Nephron progenitor cell (in vitro differentiated cells): Measurements from ENCODE around the gene AHRR.

Experiments used
- DNase-seq: peaks from one replicate; pipeline ENCODE4 v3.0.0; 2021
- H3K27ac Mint-ChIP-seq: 2 replicates; pipeline ENCODE4 v1.8.0; 2021; ENCODE audit warnings: mild to moderate bottlenecking, moderate library complexity, mixed read lengths
- H3K27me3 Mint-ChIP-seq: 2 replicates; pipeline ENCODE4 v1.8.0; 2021; ENCODE audit warnings: mild to moderate bottlenecking, low read depth, mixed read lengths; ENCODE audit not compliant: poor library complexity
- H3K36me3 Mint-ChIP-seq: 2 replicates; pipeline ENCODE4 v1.8.0; 2021; ENCODE audit warnings: low read depth, mixed read lengths
- H3K4me1 Mint-ChIP-seq: 2 replicates; pipeline ENCODE4 v1.8.0; 2021; ENCODE audit warnings: mixed read lengths
- H3K4me3 Mint-ChIP-seq: 2 replicates; pipeline ENCODE4 v1.8.0; 2021; ENCODE audit warnings: mild to moderate bottlenecking, moderate library complexity, mixed read lengths
- H3K9me3 Mint-ChIP-seq: 2 replicates; pipeline ENCODE4 v1.8.0; 2021; ENCODE audit warnings: mild to moderate bottlenecking, moderate library complexity, mixed read lengths
- CTCF ChIP-seq: fragments of 200-600 bp; sonication (generic); IDR thresholded peaks from 2 replicates; pipeline ENCODE4 v1.5.0; 2021; ENCODE audit warnings: antibody characterized with exemption

Gene AHRR

GRCh38 chr5:342501-343460, 21.3 kb downstream of the AHRR start:
- no peak for TF ChIP-seq CTCF
- peaks cover 24% of the 10 kb centered on the region for H3K9me3 Mint-ChIP-seq

GRCh38 chr5:343461-344401, 22.2 kb downstream of the AHRR start:
- Mint-ChIP-seq H3K4me1 (peaks cover 22% of the 10 kb centered on the region), H3K27ac (no peak overlapping the region), H3K36me3 (peaks cover 5% of the 10 kb centered on the region), H3K27me3 (peaks cover 58% of the 10 kb centered on the region), H3K4me3 (peak overlapping the region; percentile 68), H3K9me3 (peaks cover 24% of the 10 kb centered on the region)
- no peak for TF ChIP-seq CTCF
- DNase-seq, result peak; percentile 75

More at GRCh38 chr5:342501-343460, 21.3 kb downstream of the AHRR start:
- H3K4me1 Mint-ChIP-seq, result peaks cover 22% of the 10 kb centered on the region
- H3K27me3 Mint-ChIP-seq, result peaks cover 49% of the 10 kb centered on the region
- peak overlapping the region; percentile 29 for H3K27ac Mint-ChIP-seq
- no peak for DNase-seq
- H3K4me3 Mint-ChIP-seq, result peak overlapping the region; percentile 68
- peaks cover 5% of the 10 kb centered on the region for H3K36me3 Mint-ChIP-seq

- Mint-ChIP-seq H3K36me3 (peaks cover 5% of the 10 kb centered on the region), H3K4me1 (peaks cover 22% of the 10 kb centered on the region), H3K27me3 (peaks cover 53% of the 10 kb centered on the region), H3K9me3 (peaks cover 24% of the 10 kb centered on the region), H3K4me3 (no peak overlapping the region), H3K27ac (no peak overlapping the region)
- no peak for TF ChIP-seq CTCF
- DNase-seq, result no peak
Measured at GRCh38 chr5:344668-345067, 23.2 kb downstream of the AHRR start.

- Mint-ChIP-seq H3K4me3 (no peak overlapping the region), H3K4me1 (peaks cover 27% of the 10 kb centered on the region), H3K27ac (no peak overlapping the region), H3K36me3 (peaks cover 5% of the 10 kb centered on the region), H3K9me3 (peaks cover 24% of the 10 kb centered on the region), H3K27me3 (peaks cover 55% of the 10 kb centered on the region)
- DNase-seq, result no peak
- TF ChIP-seq CTCF, result no peak
Measured at GRCh38 chr5:345404-346195, 24.1 kb downstream of the AHRR start.

GRCh38 chr5:346229-346935, 24.9 kb downstream of the AHRR start:
- DNase-seq, result no peak
- peaks cover 5% of the 10 kb centered on the region for H3K36me3 Mint-ChIP-seq
- H3K27me3 Mint-ChIP-seq, result peaks cover 54% of the 10 kb centered on the region
- peak overlapping the region; percentile 81 for H3K27ac Mint-ChIP-seq
- no peak for TF ChIP-seq CTCF
- peaks cover 30% of the 10 kb centered on the region for H3K4me1 Mint-ChIP-seq
- peaks cover 22% of the 10 kb centered on the region for H3K9me3 Mint-ChIP-seq
- H3K4me3 Mint-ChIP-seq, result no peak overlapping the region
